ENCODE data around the gene CBFA2T3. TPM values are rescaled to one million over a fixed set of nuclear protein-coding genes. Genes with fewer than 3 reads are reported as not detected.
"Not testable (repeated sequence)": the region's sequence is repeated elsewhere in the genome, so short reads cannot be mapped to it uniquely, and the experiment has no call there.

The CBFA2T3 gene
- total RNA-seq, 1 donor from 2014 or later: not detected

- DNase-seq (ENCODE audit: low read depth, low spot score): no peak
Observed at GRCh38 chr16:88910284-88911135, 66.5 kb downstream of the CBFA2T3 start.

- DNase-seq (ENCODE audit: low read depth, low spot score): no peak
Observed at GRCh38 chr16:88909431-88910210, 67.4 kb downstream of the CBFA2T3 start.

- no peak for DNase-seq (ENCODE audit: low read depth, low spot score)
Observed at GRCh38 chr16:88908307-88908706, 68.7 kb downstream of the CBFA2T3 start.

GRCh38 chr16:88907768-88908167 is 69.2 kb downstream of the CBFA2T3 start:
- no peak for DNase-seq (ENCODE audit: low read depth, low spot score)

- DNase-seq (ENCODE audit: low read depth, low spot score): no peak
Observed at GRCh38 chr16:88906535-88907105, 70.4 kb downstream of the CBFA2T3 start.

- DNase-seq (ENCODE audit: low read depth, low spot score): no peak
Observed at GRCh38 chr16:88906020-88906419, 71.0 kb downstream of the CBFA2T3 start.

GRCh38 chr16:88905563-88905962 is 71.4 kb downstream of the CBFA2T3 start:
- DNase-seq (ENCODE audit: low read depth, low spot score): no peak

GRCh38 chr16:88904676-88905365 is 72.2 kb downstream of the CBFA2T3 start:
- no peak for DNase-seq (ENCODE audit: low read depth, low spot score)

- no peak for DNase-seq (ENCODE audit: low read depth, low spot score)
Observed at GRCh38 chr16:88903267-88903666, 73.7 kb downstream of the CBFA2T3 start.

- no peak for DNase-seq (ENCODE audit: low read depth, low spot score)
Observed at GRCh38 chr16:88902744-88903143, 74.3 kb downstream of the CBFA2T3 start.

GRCh38 chr16:88901718-88902337 is 75.2 kb downstream of the CBFA2T3 start:
- no peak for DNase-seq (ENCODE audit: low read depth, low spot score)

GRCh38 chr16:88900662-88901052 is 76.3 kb downstream of the CBFA2T3 start:
- DNase-seq (ENCODE audit: low read depth, low spot score): no peak

- DNase-seq (ENCODE audit: low read depth, low spot score): no peak
Observed at GRCh38 chr16:88899901-88900661, 76.9 kb downstream of the CBFA2T3 start.

GRCh38 chr16:88897696-88898425 is 79.1 kb downstream of the CBFA2T3 start:
- no peak for DNase-seq (ENCODE audit: low read depth, low spot score)

GRCh38 chr16:88896238-88897070 is 80.6 kb downstream of the CBFA2T3 start:
- DNase-seq (ENCODE audit: low read depth, low spot score): no peak

- DNase-seq (ENCODE audit: low read depth, low spot score): no peak
Observed at GRCh38 chr16:88895335-88895734, 81.7 kb downstream of the CBFA2T3 start.

- DNase-seq (ENCODE audit: low read depth, low spot score): no peak
Observed at GRCh38 chr16:88894681-88895300, 82.2 kb downstream of the CBFA2T3 start.

- not testable (repeated sequence) for DNase-seq (ENCODE audit: low read depth, low spot score)
Observed at GRCh38 chr16:88894266-88894665, 82.7 kb downstream of the CBFA2T3 start.
